Measurements from ENCODE around the gene SETD1A. TPM values are rescaled to one million over a fixed set of nuclear protein-coding genes. Genes with fewer than 3 reads are reported as not detected.

Gene SETD1A
- total and polyA plus RNA-seq, 4 donors: 4.4 to 19.7 (median 13.1) TPM

GRCh38 chr16:30979170-30980022 is 21.8 kb downstream of the SETD1A start:
- DNase-seq (peak in 1 of 2 donors; percentile 64), ATAC-seq (ENCODE audit: low FRiP score) (no peak)
- H3K4me1 ChIP-seq (ENCODE audit: control insufficient read depth in 1 of 2, insufficient read depth in 2 of 2, low read length in 2 of 2): no peaks in the 10 kb centered on the region
- WGBS, 2 donors: 90 to 92% methylated on average over 57 to 62 of the region's 62 CpGs
- H3K9me3 ChIP-seq (ENCODE audit: control insufficient read depth, low read length): no peaks in the 10 kb centered on the region
- peaks cover 0 to 4% of the 10 kb centered on the region in 2 donors for H3K36me3 ChIP-seq (ENCODE audit: control insufficient read depth in 1 of 2, insufficient read depth in 2 of 2, low read length in 1 of 2)
- no peak overlapping the region for H3K4me3 ChIP-seq (ENCODE audit: low read length in 2 of 2)
- no peaks in the 10 kb centered on the region for H3K27me3 ChIP-seq (ENCODE audit: control insufficient read depth in 1 of 2, insufficient read depth in 2 of 2, low read length in 1 of 2)
- intact Hi-C loops (cut with DNase I): loop anchor here (5.0 to 10.0 kb wide), 3 partner anchors 95 to 888 kb away; partner anchors contain the start of genes ZNF646 (in 1 of the 2) and ZNF668 (in 1 of the 2)
- no peak overlapping the region for H3K27ac ChIP-seq (ENCODE audit: low read depth in 1 of 2, low read length in 2 of 2)

GRCh38 chr16:30980023-30980371 is 22.4 kb downstream of the SETD1A start:
- H3K4me1 ChIP-seq (ENCODE audit: control insufficient read depth in 1 of 2, insufficient read depth in 2 of 2, low read length in 2 of 2): no peaks in the 10 kb centered on the region
- H3K9me3 ChIP-seq (ENCODE audit: control insufficient read depth, low read length): no peaks in the 10 kb centered on the region
- DNase-seq (no peak), ATAC-seq (ENCODE audit: low FRiP score) (no peak)
- H3K27me3 ChIP-seq (ENCODE audit: control insufficient read depth in 1 of 2, insufficient read depth in 2 of 2, low read length in 1 of 2): no peaks in the 10 kb centered on the region
- intact Hi-C loops (cut with DNase I): loop anchor here (5.0 to 10.0 kb wide), 3 partner anchors 95 to 887 kb away; partner anchors contain the start of genes ZNF646 (in 1 of the 2) and ZNF668 (in 1 of the 2)
- WGBS, 2 donors: 88 to 91% methylated on average over 15 of the region's 15 CpGs
- H3K4me3 ChIP-seq (ENCODE audit: low read length in 2 of 2): no peak overlapping the region
- H3K27ac ChIP-seq (ENCODE audit: low read depth in 1 of 2, low read length in 2 of 2): no peak overlapping the region
- peaks cover 0 to 4% of the 10 kb centered on the region in 2 donors for H3K36me3 ChIP-seq (ENCODE audit: control insufficient read depth in 1 of 2, insufficient read depth in 2 of 2, low read length in 1 of 2)

- DNase-seq (no peak), ATAC-seq (ENCODE audit: low FRiP score) (no peak)
- Histone ChIP-seq H3K4me1 (ENCODE audit: control insufficient read depth in 1 of 2, insufficient read depth in 2 of 2, low read length in 2 of 2) (no peaks in the 10 kb centered on the region), H3K27me3 (ENCODE audit: control insufficient read depth in 1 of 2, insufficient read depth in 2 of 2, low read length in 1 of 2) (no peaks in the 10 kb centered on the region), H3K36me3 (ENCODE audit: control insufficient read depth in 1 of 2, insufficient read depth in 2 of 2, low read length in 1 of 2) (peaks cover 0 to 4% of the 10 kb centered on the region in 2 donors), H3K27ac (ENCODE audit: low read depth in 1 of 2, low read length in 2 of 2) (no peak overlapping the region), H3K9me3 (ENCODE audit: control insufficient read depth, low read length) (no peaks in the 10 kb centered on the region), H3K4me3 (ENCODE audit: low read length in 2 of 2) (no peak overlapping the region)
- intact Hi-C loops (cut with DNase I): loop anchor here (5.0 to 10.0 kb wide), 3 partner anchors 94 to 887 kb away; partner anchors contain the start of genes ZNF646 (in 1 of the 2) and ZNF668 (in 1 of the 2)
- 89 to 91% methylated on average over 27 to 29 of the region's 29 CpGs for WGBS, 2 donors
These were observed 22.9 kb downstream of the SETD1A start for GRCh38 chr16:30980434-30980833.

- WGBS, 2 donors: 93% methylated on average over 14 of the region's 14 CpGs
- no peak overlapping the region for H3K27ac ChIP-seq (ENCODE audit: low read depth in 1 of 2, low read length in 2 of 2)
- intact Hi-C loops (cut with DNase I): loop anchor here (5.0 to 10.0 kb wide), 3 partner anchors 94 to 886 kb away; partner anchors contain the start of genes ZNF646 (in 1 of the 2) and ZNF668 (in 1 of the 2)
These were observed 23.4 kb downstream of the SETD1A start for GRCh38 chr16:30980959-30981358.

GRCh38 chr16:30982548-30983288 is 25.2 kb downstream of the SETD1A start:
- WGBS, 2 donors: 77 to 80% methylated on average over 17 of the region's 17 CpGs
- H3K9me3 ChIP-seq (ENCODE audit: control insufficient read depth, low read length): no peaks in the 10 kb centered on the region
- peaks cover 0 to 4% of the 10 kb centered on the region in 2 donors for H3K36me3 ChIP-seq (ENCODE audit: control insufficient read depth in 1 of 2, insufficient read depth in 2 of 2, low read length in 1 of 2)
- no peaks in the 10 kb centered on the region for H3K27me3 ChIP-seq (ENCODE audit: control insufficient read depth in 1 of 2, insufficient read depth in 2 of 2, low read length in 1 of 2)
- intact Hi-C loops (cut with DNase I): loop anchor here (5.0 to 10.0 kb wide), 3 partner anchors 92 to 885 kb away; partner anchors contain the start of genes ZNF646 (in 1 of the 2) and ZNF668 (in 1 of the 2)
- H3K4me1 ChIP-seq (ENCODE audit: control insufficient read depth in 1 of 2, insufficient read depth in 2 of 2, low read length in 2 of 2): no peaks in the 10 kb centered on the region
- H3K27ac ChIP-seq (ENCODE audit: low read depth in 1 of 2, low read length in 2 of 2): no peak overlapping the region
- ATAC-seq (ENCODE audit: low FRiP score): no peak
- DNase-seq: no peak
- no peak overlapping the region for H3K4me3 ChIP-seq (ENCODE audit: low read length in 2 of 2)

More at GRCh38 chr16:30980959-30981358, 23.4 kb downstream of the SETD1A start:
- no peak overlapping the region for H3K4me3 ChIP-seq (ENCODE audit: low read length in 2 of 2)
- H3K36me3 ChIP-seq (ENCODE audit: control insufficient read depth in 1 of 2, insufficient read depth in 2 of 2, low read length in 1 of 2): peaks cover 0 to 4% of the 10 kb centered on the region in 2 donors
- H3K4me1 ChIP-seq (ENCODE audit: control insufficient read depth in 1 of 2, insufficient read depth in 2 of 2, low read length in 2 of 2): no peaks in the 10 kb centered on the region
- no peak for ATAC-seq (ENCODE audit: low FRiP score)
- DNase-seq: no peak
- no peaks in the 10 kb centered on the region for H3K9me3 ChIP-seq (ENCODE audit: control insufficient read depth, low read length)
- no peaks in the 10 kb centered on the region for H3K27me3 ChIP-seq (ENCODE audit: control insufficient read depth in 1 of 2, insufficient read depth in 2 of 2, low read length in 1 of 2)

GRCh38 chr16:30983289-30983889 is 25.8 kb downstream of the SETD1A start:
- DNase-seq: peak in 1 of 2 donors; percentile 69
- no peak for ATAC-seq (ENCODE audit: low FRiP score)
- no peaks in the 10 kb centered on the region for H3K27me3 ChIP-seq (ENCODE audit: control insufficient read depth in 1 of 2, insufficient read depth in 2 of 2, low read length in 1 of 2)
- no peaks in the 10 kb centered on the region for H3K4me1 ChIP-seq (ENCODE audit: control insufficient read depth in 1 of 2, insufficient read depth in 2 of 2, low read length in 2 of 2)
- intact Hi-C loops (cut with DNase I): loop anchor here (5.0 to 10.0 kb wide), 3 partner anchors 91 to 884 kb away; partner anchors contain the start of genes ZNF646 (in 1 of the 2) and ZNF668 (in 1 of the 2)
- 79 to 80% methylated on average over 25 of the region's 25 CpGs for WGBS, 2 donors
- no peak overlapping the region for H3K4me3 ChIP-seq (ENCODE audit: low read length in 2 of 2)
- no peak overlapping the region for H3K27ac ChIP-seq (ENCODE audit: low read depth in 1 of 2, low read length in 2 of 2)
- no peaks in the 10 kb centered on the region for H3K9me3 ChIP-seq (ENCODE audit: control insufficient read depth, low read length)
- peaks cover 0 to 4% of the 10 kb centered on the region in 2 donors for H3K36me3 ChIP-seq (ENCODE audit: control insufficient read depth in 1 of 2, insufficient read depth in 2 of 2, low read length in 1 of 2)

- DNase-seq: no peak
- no peaks in the 10 kb centered on the region for H3K27me3 ChIP-seq (ENCODE audit: control insufficient read depth in 1 of 2, insufficient read depth in 2 of 2, low read length in 1 of 2)
- H3K36me3 ChIP-seq (ENCODE audit: control insufficient read depth in 1 of 2, insufficient read depth in 2 of 2, low read length in 1 of 2): peaks cover 0 to 4% of the 10 kb centered on the region in 2 donors
- intact Hi-C loops (cut with DNase I): loop anchor here (2.0 to 10.0 kb wide), 4 partner anchors 91 to 883 kb away; partner anchors contain the start of genes ZNF646 (in 1 of the 2), ZNF668 (in 1 of the 2) and ZNF843 (in 1 of the 2)
- H3K9me3 ChIP-seq (ENCODE audit: control insufficient read depth, low read length): no peaks in the 10 kb centered on the region
- no peak for ATAC-seq (ENCODE audit: low FRiP score)
- H3K4me3 ChIP-seq (ENCODE audit: low read length in 2 of 2): no peak overlapping the region
- no peak overlapping the region for H3K27ac ChIP-seq (ENCODE audit: low read depth in 1 of 2, low read length in 2 of 2)
- no peaks in the 10 kb centered on the region for H3K4me1 ChIP-seq (ENCODE audit: control insufficient read depth in 1 of 2, insufficient read depth in 2 of 2, low read length in 2 of 2)
- WGBS, 2 donors: 77 to 79% methylated on average over 14 of the region's 14 CpGs
These were observed 26.5 kb downstream of the SETD1A start for GRCh38 chr16:30983898-30984610.
